Dendritic cell treated with granulocyte-macrophage colony-stimulating factor and Interleukin-4, amounts not matched to agents 40 ng/mL and 50 ng/mL, for 4 days (primary cell): ENCODE measurements around the gene PRPF40B.
"Not testable (repeated sequence)": the region's sequence is repeated elsewhere in the genome, so short reads cannot be mapped to it uniquely, and the experiment has no call there.

Source experiments
- H3K27ac Mint-ChIP-seq: one replicate; pipeline ENCODE4 v1.8.0; 2022; ENCODE audit warnings: mild to moderate bottlenecking, mixed read lengths
- H3K27me3 Mint-ChIP-seq: one replicate; pipeline ENCODE4 v1.8.0; 2022; ENCODE audit warnings: mild to moderate bottlenecking, mixed read lengths
- H3K36me3 Mint-ChIP-seq: one replicate; pipeline ENCODE4 v1.8.0; 2022; ENCODE audit warnings: low read depth, mixed read lengths
- H3K4me1 Mint-ChIP-seq: one replicate; pipeline ENCODE4 v1.8.0; 2022; ENCODE audit warnings: low read depth, mixed read lengths
- H3K4me3 Mint-ChIP-seq: one replicate; pipeline ENCODE4 v1.8.0; 2022; ENCODE audit warnings: mild to moderate bottlenecking, moderate library complexity, mixed read lengths
- H3K9me3 Mint-ChIP-seq: one replicate; pipeline ENCODE4 v1.8.0; 2022; ENCODE audit warnings: mixed read lengths
- intact Hi-C: fragments of 100-400 bp; cut with micrococcal nuclease; formaldehyde crosslinking; loops from one replicate; pipeline ENCODE4 v1.15.0; 2022

Gene PRPF40B

DNA sequence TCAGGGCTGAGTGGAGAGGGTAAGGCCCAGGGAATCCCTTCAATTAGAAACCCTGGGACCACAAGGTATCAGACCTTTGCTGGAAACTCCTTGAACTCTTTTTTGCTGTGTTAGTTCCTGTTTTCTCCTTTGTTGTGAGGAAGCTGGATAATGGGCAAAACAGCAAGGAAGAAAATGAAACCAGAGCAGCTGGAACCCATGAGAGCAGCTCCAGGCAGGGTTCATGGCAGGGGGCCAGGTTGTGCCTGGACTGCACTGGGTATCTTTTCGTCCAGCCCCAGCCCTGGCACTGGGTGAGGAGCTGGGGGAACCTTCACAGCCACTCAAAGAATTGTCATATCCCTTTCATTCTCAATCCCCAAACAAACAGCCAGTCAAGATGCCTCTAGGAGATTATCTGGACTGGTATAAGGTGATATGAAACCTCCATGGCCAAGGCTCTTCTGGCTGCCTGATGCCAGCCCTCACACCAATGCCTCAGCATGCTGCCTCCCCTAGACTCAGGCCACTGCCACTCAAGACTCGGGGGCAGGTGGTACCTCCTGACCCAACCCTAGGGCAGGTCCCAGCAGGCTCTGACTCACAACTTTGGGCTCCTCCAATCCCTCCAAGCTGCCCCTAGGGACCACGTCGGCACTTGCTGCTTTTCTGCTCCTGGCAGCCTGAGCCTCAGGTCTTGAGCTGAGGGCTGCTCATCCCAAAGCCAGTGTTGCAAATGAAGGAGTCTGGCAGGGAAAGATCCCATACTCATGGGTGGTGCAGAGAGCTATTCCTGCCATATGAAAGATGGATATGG, 34.4 kb upstream of the PRPF40B start:
- Mint-ChIP-seq H3K36me3 (peaks cover 8% of the 10 kb centered on the region), H3K4me3 (no peak overlapping the region), H3K4me1 (peaks cover 32% of the 10 kb centered on the region), H3K27ac (peak overlapping the region; percentile 63), H3K9me3 (peaks cover 8% of the 10 kb centered on the region), H3K27me3 (no peaks in the 10 kb centered on the region)
- intact Hi-C loops, result no loop called here

DNA sequence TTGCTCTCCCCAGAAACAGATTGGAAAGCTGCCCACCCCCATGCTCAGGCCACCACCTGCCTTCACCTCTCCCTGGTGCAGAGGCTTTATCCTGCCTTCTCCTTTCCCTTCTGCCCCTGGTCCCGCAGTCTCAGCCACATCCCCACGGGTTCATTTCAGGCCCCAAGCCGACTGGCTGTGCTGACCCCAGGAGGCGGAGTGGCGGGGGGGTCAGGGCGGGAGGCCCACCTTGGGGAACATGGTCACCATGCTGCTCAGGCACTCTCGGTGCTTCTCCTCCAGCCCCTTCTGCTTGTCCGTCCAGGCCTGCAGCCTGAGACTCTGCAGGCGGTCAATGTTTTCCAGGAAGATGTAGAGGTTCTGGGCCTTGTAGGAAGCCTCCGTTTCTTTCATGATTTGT, 24.8 kb upstream of the PRPF40B start:
- Mint-ChIP-seq H3K27me3 (no peaks in the 10 kb centered on the region), H3K4me1 (peaks cover 6% of the 10 kb centered on the region), H3K9me3 (no peaks in the 10 kb centered on the region), H3K27ac (no peak overlapping the region), H3K4me3 (no peak overlapping the region), H3K36me3 (no peaks in the 10 kb centered on the region)
- intact Hi-C loops, result no loop called here

DNA sequence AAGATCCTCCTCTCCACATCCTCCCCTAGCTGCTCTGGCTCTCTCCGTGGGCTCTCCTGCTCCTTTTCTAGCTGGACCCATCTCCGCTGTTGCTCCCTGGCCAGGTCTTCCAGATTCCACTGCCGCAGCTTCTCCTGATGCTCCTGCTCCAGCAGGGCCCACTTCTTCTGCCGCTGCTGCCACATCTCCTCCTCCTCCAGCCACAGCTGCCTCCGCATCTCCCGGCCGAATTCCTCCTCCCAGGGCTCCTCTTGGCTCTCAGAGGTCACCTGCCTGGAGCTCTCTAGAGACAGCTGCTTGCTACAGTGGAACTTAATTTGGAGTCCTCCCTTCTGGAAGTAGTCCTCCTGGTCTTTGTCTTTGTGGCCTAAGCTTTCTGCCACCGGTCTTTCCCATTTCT, 23.4 kb upstream of the PRPF40B start:
- no peaks in the 10 kb centered on the region for H3K36me3 Mint-ChIP-seq
- intact Hi-C loops, result no loop called here
- no peaks in the 10 kb centered on the region for H3K27me3 Mint-ChIP-seq
- no peaks in the 10 kb centered on the region for H3K9me3 Mint-ChIP-seq
- no peak overlapping the region for H3K27ac Mint-ChIP-seq
- peaks cover 6% of the 10 kb centered on the region for H3K4me1 Mint-ChIP-seq
- no peak overlapping the region for H3K4me3 Mint-ChIP-seq

- Mint-ChIP-seq H3K27me3 (peaks cover 5% of the 10 kb centered on the region), H3K4me1 (peaks cover 6% of the 10 kb centered on the region), H3K9me3 (no peaks in the 10 kb centered on the region), H3K36me3 (no peaks in the 10 kb centered on the region), H3K27ac (no peak overlapping the region), H3K4me3 (no peak overlapping the region)
- intact Hi-C loops, result no loop called here
These were observed 19.6 kb upstream of the PRPF40B start for GRCh38 chr12:49603721-49604120.

GRCh38 chr12:49604856-49605255, 18.5 kb upstream of the PRPF40B start:
- H3K36me3 Mint-ChIP-seq, result no peaks in the 10 kb centered on the region
- H3K4me1 Mint-ChIP-seq, result peaks cover 6% of the 10 kb centered on the region
- H3K4me3 Mint-ChIP-seq, result no peak overlapping the region
- no peak overlapping the region for H3K27ac Mint-ChIP-seq
- H3K9me3 Mint-ChIP-seq, result no peaks in the 10 kb centered on the region
- peaks cover 5% of the 10 kb centered on the region for H3K27me3 Mint-ChIP-seq
- intact Hi-C loops, result no loop called here

DNA sequence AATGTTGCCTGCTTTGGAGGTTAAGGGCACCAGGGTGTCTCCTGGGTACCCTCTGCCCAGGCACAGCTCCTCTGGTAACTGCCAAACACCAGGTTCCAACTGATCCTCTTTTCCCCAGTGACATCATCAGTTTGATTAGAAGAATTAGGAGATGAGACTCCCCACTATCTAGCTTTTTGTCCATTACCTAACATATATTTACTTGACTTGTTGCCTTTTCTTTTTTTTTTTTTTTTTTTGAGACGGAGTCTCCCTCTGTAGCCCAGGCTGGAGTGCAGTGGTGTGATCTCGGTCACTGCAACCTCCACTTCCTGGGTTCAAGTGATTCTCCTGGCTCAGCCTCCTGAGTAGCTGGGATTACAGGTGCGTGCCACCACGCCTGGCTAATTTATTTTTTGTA, 17.8 kb upstream of the PRPF40B start, which contains the start of gene FAM186B:
FAM186B (minus strand) TSS at position 101 of the 400 bp plus-strand sequence. CDS start 162 bp downstream, outside the sequence.
- H3K27ac Mint-ChIP-seq, H3K27me3 Mint-ChIP-seq, H3K4me3 Mint-ChIP-seq: not testable (repeated sequence)

DNA sequence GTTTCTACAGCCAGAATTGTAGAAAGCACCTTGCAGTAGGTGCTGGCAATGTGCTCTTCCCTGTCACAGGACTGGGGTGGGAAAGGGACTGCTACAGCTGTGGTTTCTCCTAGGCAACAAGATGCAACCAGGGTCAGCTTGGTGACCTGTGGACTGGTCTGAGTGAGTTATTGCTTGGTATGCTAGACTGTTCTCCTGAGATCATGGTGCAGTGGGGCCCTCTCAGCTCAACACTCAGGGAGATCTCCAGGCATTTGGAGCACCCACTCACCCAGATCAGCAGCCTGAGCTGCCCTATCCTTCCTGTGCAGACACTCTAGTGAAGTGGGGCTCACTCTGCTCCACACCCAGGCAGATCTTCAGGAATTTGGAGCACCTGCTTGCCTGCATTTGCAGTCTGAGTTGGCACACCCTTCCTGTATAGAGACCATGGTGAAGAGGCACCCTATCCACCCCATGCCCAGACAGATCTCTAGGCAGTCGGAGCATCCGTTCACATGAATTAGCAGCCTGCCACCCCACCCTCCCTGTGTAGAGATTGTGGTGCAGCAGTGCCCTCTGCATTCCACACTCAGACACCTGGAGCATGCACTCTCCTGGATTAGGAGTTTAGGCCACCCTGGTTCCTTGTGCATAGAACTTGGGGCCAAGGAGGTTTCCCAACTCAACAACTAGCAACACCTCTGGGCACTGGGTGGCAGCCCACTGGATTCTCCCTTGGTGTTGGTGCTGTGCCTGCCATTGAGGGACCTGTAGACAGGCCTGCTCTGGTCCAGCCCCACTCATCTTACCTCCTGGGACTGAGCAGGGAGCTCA, 14.1 kb upstream of the PRPF40B start:
- Mint-ChIP-seq H3K9me3 (no peaks in the 10 kb centered on the region), H3K27me3 (peaks cover 21% of the 10 kb centered on the region), H3K4me3 (no peak overlapping the region), H3K27ac (no peak overlapping the region), H3K4me1 (peaks cover 6% of the 10 kb centered on the region), H3K36me3 (no peaks in the 10 kb centered on the region)
- intact Hi-C loops, result no loop called here

More for the DNA sequence above, 17.8 kb upstream of the PRPF40B start, which contains the start of gene FAM186B:
- H3K36me3 Mint-ChIP-seq, H3K9me3 Mint-ChIP-seq, H3K4me1 Mint-ChIP-seq, intact Hi-C loops: not testable (repeated sequence)

DNA sequence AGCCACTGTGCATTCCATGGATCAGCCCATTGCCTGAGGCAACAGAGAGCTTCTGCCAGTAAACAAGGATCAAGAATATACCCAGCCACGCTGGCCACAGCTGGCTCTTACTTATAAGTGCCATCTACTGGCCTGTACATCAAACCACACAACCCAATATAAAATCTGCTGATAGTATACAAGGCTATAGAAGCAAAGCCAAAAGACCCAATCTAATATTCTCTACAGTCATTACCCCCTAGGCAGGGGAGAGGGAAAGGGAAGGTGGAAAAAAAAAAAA, 13.5 kb upstream of the PRPF40B start:
- no peak overlapping the region for H3K27ac Mint-ChIP-seq
- H3K27me3 Mint-ChIP-seq, result peaks cover 26% of the 10 kb centered on the region
- no peaks in the 10 kb centered on the region for H3K36me3 Mint-ChIP-seq
- intact Hi-C loops, result no loop called here
- H3K9me3 Mint-ChIP-seq, result no peaks in the 10 kb centered on the region
- H3K4me1 Mint-ChIP-seq, result peaks cover 6% of the 10 kb centered on the region
- no peak overlapping the region for H3K4me3 Mint-ChIP-seq

- H3K27me3 Mint-ChIP-seq, result peaks cover 31% of the 10 kb centered on the region
- H3K4me3 Mint-ChIP-seq, H3K4me1 Mint-ChIP-seq, H3K27ac Mint-ChIP-seq, H3K36me3 Mint-ChIP-seq, H3K9me3 Mint-ChIP-seq, intact Hi-C loops: not testable (repeated sequence)
These were observed 12.6 kb upstream of the PRPF40B start for GRCh38 chr12:49610785-49611184.

- Mint-ChIP-seq H3K27ac (no peak overlapping the region), H3K27me3 (peaks cover 37% of the 10 kb centered on the region), H3K4me3 (no peak overlapping the region), H3K36me3 (no peaks in the 10 kb centered on the region), H3K9me3 (no peaks in the 10 kb centered on the region), H3K4me1 (peaks cover under 1% of the 10 kb centered on the region)
- intact Hi-C loops, result no loop called here
These were observed 11.2 kb upstream of the PRPF40B start for GRCh38 chr12:49612210-49612609.

DNA sequence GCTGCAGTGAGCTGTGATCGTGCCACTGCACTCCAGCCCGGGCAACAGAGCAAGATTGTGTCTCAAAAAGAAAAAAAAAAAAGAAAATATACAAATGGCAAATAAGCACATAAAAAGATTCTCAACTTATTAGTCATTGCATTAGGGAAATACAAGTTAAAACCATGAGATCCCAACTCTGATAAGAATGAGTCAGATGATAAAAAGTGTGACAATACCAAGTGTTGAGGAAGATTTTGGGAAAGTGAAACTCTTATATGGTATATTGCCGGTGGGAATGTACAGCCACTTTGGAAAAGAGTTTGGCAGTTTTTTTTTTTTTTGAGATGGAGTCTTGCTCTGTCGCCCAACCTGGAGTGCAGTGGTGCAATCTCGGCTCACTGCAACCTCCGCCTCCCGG, 7.6 kb upstream of the PRPF40B start:
- H3K4me1 Mint-ChIP-seq, result no peaks in the 10 kb centered on the region
- intact Hi-C loops, result no loop called here
- H3K36me3 Mint-ChIP-seq, result no peaks in the 10 kb centered on the region
- H3K27me3 Mint-ChIP-seq, result peaks cover 63% of the 10 kb centered on the region
- no peaks in the 10 kb centered on the region for H3K9me3 Mint-ChIP-seq
- no peak overlapping the region for H3K27ac Mint-ChIP-seq
- H3K4me3 Mint-ChIP-seq, result no peak overlapping the region

- Mint-ChIP-seq H3K27me3 (peaks cover 72% of the 10 kb centered on the region), H3K4me3 (no peak overlapping the region), H3K36me3 (no peaks in the 10 kb centered on the region), H3K4me1 (no peaks in the 10 kb centered on the region), H3K27ac (no peak overlapping the region), H3K9me3 (no peaks in the 10 kb centered on the region)
- intact Hi-C loops, result no loop called here
These were observed 6.7 kb upstream of the PRPF40B start for GRCh38 chr12:49616533-49617219.

DNA sequence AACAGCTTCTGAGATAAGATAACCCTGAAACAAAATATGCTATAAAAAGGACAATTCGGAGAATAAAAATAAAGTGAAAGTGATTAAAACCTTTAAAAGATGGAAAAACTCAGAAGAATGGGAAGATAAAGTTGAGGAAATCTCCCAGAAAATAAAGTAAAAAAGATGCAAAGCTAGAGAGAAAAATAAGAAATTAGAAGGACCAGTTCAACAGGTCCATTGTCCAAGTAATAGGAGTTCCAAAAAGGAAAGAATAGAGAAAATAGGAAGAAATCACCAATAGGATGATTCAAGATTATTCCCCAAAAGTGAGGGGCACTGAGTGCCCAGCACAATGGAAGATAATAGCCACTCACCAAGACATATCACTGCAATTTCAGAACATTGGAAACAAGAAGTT, 4.8 kb upstream of the PRPF40B start:
- Mint-ChIP-seq H3K4me3 (no peak overlapping the region), H3K27ac (no peak overlapping the region), H3K27me3 (peaks cover 69% of the 10 kb centered on the region), H3K9me3 (no peaks in the 10 kb centered on the region), H3K36me3 (no peaks in the 10 kb centered on the region), H3K4me1 (peaks cover 7% of the 10 kb centered on the region)
- intact Hi-C loops, result no loop called here

- H3K27ac Mint-ChIP-seq, result no peak overlapping the region
These were observed 4.1 kb upstream of the PRPF40B start for GRCh38 chr12:49619286-49619685.

More at GRCh38 chr12:49619286-49619685, 4.1 kb upstream of the PRPF40B start:
- Mint-ChIP-seq H3K27me3 (peaks cover 67% of the 10 kb centered on the region), H3K4me3 (no peak overlapping the region), H3K4me1 (peaks cover 12% of the 10 kb centered on the region), H3K9me3 (no peaks in the 10 kb centered on the region), H3K36me3 (no peaks in the 10 kb centered on the region)
- intact Hi-C loops, result no loop called here
